GM19397 (cell line): Measurements from ENCODE around the gene KCNN3.
"Not testable (repeated sequence)": the region's sequence is repeated elsewhere in the genome, so short reads cannot be mapped to it uniquely, and the experiment has no call there.

Experiments used
- ATAC-seq: cut with Tn5 transposase; IDR thresholded peaks from one replicate; pipeline ENCODE4 v1.9.1; 2021; ENCODE audit warnings: mild to moderate bottlenecking, moderate library complexity; ENCODE audit not compliant: unreplicated experiment

KCNN3 gene

GRCh38 chr1:154713005-154713404 lies 157.1 kb downstream of the KCNN3 start:
- no peak for ATAC-seq

GRCh38 chr1:154712166-154712810 lies 157.8 kb downstream of the KCNN3 start:
- ATAC-seq = no peak

- no peak for ATAC-seq
Measured at GRCh38 chr1:154711416-154711815, 158.7 kb downstream of the KCNN3 start.

GRCh38 chr1:154710106-154710505 lies 160.0 kb downstream of the KCNN3 start:
- ATAC-seq = no peak

DNA sequence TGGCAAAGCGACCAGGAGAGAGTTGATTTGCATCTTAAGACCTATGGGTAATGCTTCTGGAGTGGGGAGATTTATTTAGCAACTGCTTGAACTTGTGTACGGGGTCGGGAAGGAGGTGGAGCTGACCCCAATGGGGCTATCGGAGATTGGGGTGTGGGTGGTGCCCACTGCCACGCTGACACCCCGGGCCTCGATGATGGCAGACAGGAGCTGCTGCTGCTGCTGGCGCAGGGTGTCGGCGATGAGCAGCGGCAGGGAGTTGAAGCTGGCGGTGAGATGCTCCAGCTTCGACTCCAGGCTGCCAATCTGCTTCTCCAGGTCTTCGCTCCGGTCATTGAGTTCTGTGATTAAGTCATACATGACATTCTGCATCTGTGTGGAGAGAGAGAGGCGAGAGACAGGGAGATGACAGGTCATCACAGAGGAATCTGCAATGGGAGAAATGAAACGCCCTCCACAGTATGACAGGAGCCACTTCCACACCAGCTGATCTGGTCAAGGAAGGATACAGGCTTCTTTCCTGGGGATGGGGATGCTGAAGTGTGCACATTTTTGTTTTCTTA lies 162.1 kb downstream of the KCNN3 start:
- no peak for ATAC-seq

GRCh38 chr1:154706851-154707250 lies 163.2 kb downstream of the KCNN3 start:
- ATAC-seq = no peak

DNA sequence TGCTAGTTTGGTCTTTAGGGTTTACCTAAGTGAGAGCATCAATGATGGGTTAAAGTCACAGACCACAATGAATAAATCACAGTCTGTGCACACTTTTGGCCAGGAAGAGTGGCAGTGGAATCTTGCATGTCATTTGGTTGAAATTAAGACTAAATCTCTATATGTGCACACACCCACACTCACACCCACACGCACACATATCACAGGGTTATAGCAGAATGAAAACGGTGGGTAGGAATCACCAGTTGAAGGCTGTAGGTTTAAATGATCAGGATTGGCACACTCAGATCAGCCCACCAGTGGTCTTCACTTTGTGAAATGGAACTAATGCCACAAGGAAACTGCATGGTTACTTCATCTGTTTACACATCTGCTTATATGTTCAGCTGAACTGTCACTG lies 164.5 kb downstream of the KCNN3 start:
- no peak for ATAC-seq

DNA sequence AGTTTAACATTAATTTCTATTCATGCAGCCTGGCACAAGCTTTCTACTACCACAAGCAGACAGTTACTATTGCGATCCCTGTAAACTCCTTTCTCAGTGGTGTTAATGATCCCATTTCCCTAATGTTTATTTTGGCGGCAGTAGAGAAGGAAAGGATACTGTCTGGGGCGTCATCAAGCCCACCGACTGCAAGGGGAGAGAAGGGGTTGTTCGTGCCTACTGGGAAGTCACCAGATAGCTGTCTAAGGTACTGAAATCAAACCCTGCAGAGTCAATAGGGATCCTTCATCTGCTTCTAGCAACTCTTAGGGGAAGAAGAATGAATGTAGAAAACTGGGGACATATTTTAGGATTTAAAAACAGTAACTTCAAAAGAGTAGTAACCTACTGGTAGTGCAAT lies 166.9 kb downstream of the KCNN3 start:
- no peak for ATAC-seq

DNA sequence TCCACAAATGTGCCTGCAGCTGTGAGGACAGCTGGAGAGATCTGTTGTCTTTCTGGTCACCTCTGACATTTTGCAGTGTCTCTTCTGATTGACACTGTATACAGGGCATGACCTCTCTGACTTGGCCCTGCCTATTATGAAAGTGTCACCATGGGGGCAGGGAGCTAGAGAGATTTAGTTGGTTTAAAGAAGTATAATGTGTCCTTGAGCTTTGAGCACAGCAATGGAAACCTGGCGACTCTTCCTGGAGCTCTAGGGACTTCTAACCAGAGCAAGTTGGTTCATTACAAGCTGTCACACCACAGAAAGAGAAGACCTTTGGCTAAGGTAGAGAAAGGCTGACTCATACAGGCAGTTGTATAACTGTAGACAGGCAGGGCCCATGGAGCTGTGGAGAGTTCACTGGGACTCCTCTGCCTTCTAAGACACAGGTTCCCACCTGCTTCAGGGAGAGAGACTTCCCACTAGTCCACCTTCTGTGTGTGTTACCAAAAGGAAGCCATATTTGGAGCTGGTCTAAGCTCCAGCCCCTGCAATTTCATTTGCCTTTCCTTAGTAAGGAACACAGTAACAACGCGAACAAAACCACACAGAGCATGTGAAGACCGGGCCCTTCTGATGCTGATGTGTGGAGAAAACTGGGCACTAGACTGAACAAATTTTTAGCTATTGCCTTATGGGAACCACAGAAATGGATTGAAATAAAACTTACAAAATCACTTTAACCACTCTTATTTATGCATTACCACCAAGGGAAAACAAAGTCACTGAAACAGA lies 171.6 kb downstream of the KCNN3 start:
- no peak for ATAC-seq

DNA sequence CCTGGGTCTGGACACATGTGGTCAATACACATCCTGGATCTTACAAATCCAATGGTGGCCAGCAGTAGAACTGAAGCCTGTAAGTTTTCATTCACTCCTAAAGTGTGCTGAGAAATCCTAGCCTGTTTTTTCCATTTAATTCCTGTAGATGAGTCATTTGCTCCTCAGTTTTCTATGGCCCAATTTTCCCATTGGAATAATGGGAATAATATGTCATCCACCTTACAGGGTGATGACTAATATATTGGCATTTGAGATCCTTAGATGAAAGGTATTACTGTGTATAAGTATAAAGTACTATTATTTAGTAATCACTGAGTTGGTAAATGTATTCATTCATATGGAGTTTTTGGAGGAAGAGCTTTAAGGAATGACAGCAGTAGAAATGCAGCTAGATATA lies 172.4 kb downstream of the KCNN3 start:
- no peak for ATAC-seq

GRCh38 chr1:154696456-154696855 lies 173.6 kb downstream of the KCNN3 start:
- ATAC-seq = no peak

DNA sequence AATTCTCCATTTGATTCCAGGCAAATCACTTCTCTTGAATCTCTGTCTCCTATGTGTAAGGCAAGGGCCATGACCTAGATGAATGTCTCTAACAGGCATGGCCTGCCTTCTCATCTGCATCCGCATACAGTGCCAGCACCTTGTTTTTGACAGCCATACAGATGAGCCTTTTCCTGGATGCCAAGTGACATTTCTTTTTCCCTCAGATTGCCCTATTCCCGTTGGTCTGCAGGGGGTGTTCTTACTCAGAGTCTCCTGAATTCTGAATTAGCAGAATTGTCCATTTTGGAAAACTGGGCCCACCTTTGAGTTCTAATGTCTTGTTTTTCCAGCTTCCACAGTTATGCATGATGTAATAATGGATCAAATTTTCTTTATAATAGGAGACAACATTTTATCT lies 174.1 kb downstream of the KCNN3 start:
- no peak for ATAC-seq

GRCh38 chr1:154694995-154695394 lies 175.1 kb downstream of the KCNN3 start:
- no peak for ATAC-seq

DNA sequence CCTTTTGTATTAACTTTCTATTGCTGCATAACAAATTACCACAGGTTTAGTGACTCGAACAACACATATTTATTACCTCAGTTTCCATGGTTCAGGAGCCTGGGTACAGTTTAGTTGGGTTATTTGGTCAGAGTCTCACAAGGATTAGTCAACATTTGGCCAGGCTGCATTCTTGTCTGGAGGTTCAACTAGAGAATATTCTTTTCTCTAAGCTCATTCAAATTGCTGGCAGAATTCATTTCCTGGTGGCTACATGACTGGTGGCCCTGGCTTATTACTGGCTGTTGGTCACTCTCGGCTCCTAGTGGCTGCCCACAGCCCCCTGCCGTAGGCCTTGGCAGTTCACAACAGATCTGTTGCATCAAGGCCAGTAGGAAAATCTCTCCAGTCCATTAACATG lies 181.0 kb downstream of the KCNN3 start:
- no peak for ATAC-seq

DNA sequence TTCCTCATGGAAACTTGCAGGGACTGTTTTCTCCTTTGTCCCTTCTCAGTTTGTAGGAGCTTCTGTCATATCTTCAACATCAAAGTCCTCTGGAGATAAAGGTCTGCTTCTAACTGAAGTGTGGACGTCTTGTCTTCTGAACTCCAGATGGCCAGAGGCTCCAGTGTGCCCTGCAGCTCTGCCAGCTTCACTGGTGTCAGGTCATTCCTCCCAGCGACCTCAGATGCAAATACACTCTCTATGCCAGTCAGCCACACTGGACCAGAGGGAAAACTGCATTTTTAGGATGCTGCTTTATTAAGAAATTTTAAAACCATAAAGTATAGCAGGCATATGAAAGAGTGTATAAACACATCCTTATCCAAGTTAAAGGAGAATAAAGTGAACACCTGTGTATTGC lies 183.6 kb downstream of the KCNN3 start:
- no peak for ATAC-seq

DNA sequence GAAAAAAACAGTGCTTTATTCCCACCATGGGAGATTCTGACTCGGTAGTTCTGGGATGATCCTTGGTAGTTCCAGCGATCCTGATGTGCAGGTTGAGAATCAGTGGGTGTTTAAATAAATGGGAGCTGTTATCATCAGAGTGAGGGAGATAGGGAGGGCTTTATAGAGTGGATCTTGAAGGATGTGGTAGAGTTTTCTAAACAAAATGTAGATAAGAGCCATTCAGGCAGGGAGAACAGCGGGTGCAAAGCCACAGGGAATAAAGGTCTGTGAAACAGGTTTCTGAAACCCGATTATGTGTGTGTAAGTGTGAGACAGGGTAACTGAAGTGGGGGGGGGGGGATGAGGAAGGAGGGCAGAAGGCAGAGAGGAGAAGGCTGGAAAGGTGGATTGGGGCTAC lies 186.3 kb downstream of the KCNN3 start:
- ATAC-seq = no peak

DNA sequence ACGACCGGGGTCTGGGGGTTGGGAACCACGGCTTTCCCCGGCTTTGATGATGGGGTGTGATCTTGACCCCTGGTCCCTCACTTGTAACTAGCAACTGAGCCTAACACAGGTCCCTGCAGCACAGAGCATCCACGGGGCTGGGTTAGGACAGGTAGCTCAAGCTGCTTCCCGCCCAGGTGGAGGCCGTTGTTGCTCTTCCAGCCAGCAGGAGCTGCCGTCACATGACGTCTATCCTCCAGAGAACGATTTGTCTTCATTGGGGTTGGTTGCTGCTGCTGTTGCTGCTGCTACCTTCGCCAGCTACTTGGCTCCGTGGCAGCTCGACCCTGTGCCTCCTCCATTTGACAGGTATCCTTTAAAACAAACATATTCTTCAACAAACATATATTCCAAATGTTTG lies 187.8 kb downstream of the KCNN3 start:
- ATAC-seq = no peak

DNA sequence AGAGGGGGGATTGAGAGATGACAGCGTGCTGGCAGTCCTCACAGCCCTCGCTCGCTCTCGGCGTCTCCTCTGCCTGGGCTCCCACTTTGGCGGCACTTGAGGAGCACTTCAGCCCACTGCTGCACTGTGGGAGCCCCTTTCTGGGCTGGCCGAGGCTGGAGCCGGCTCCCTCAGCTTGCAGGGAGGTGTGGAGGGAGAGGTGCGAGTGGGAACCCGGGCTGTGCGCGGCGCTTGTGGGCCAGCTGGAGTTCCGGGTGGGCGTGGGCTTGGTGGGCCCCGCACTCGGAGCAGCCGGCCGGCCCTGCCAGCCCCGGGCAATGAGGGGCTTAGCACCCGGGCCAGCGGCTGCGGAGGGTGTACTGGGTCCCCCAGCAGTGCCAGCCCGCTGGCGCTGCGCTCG lies 192.2 kb downstream of the KCNN3 start:
- not testable (repeated sequence) for ATAC-seq

- ATAC-seq = not testable (repeated sequence)
Measured at GRCh38 chr1:154676847-154677246, 193.2 kb downstream of the KCNN3 start.

DNA sequence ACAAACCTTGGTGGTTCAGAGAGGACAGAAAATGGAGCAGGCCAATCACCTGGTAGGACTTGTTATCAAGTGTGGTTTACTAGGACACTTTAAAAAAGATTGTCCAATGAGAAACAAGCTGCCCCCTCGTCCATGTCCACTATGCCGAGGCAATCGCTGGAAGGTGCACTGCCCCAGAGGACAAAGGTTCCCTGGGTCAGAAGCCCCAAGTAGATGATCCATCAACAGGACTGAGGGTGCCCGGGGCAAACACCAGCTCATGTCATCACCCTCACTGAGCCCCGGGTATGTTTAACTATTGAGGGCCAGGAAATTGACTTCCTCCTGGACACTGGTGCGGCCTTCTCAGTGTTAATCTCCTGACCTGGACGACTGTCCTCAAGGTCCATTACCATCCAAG lies 195.6 kb downstream of the KCNN3 start:
- not testable (repeated sequence) for ATAC-seq

DNA sequence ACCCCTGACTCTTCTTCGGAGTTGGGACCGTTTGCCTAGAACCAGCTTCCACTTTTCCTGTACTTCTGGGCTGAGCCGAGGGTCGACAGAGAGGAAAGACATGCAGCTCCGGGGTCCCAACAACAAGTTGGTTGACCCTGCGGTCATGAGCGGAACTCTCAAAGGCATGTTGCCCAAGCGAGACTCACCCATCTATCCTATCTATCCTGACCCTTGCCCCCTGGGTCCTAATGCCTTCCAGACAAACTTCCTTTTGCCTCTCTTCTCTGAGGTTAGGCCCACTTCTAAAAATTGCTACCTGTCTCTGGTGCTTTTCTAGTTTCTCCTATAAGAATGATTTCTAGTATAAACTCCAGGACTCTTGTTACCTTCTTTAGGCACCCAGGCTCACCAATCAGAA lies 197.8 kb downstream of the KCNN3 start:
- ATAC-seq = not testable (repeated sequence)

- ATAC-seq = not testable (repeated sequence)
Measured at GRCh38 chr1:154671412-154671811, 198.7 kb downstream of the KCNN3 start.
